CD1c-positive myeloid dendritic cell (primary cell): ENCODE data around the gene AGAP3.

Source experiments
- DNase-seq: peaks from one replicate; pipeline ENCODE4 v3.0.0-alpha.2; 2016; ENCODE audit errors: extremely low spot score

The AGAP3 gene

GRCh38 chr7:151110236-151110940 is 24.1 kb downstream of the AGAP3 start:
- DNase-seq: no peak

DNA sequence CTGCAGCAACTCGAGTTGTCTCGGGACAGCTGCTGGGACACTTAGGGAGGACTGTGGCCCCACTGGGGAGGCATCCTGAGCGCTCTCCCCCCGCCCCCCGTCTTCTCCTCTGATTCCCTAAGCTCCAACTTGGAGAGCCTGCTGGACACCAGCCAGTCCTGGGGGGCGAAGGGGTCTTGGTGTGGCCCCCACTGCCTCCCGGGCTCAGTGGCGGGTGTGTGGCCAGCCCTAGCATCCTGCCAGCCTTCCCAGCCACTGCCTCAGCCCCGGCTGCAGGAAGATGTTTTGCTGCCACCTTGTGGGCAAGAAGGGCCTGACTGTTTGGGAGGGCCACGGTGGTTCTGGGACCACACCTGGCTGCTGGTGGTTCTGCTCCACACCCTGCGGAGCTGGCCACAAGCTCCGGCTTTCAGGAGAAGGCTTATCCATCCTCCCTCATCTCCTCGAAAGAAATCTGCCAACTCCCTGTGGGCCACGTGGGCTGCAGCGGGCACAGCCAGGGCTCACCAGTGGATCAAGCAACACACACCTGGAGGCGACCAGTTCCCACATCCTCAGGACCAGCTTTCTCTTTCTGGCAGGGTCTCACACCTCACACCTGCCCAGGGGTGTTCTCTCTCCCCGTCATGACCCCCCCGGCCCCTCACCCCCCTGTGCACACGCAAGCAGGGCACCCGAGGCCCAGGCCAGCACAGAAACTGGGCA is 24.8 kb downstream of the AGAP3 start:
- peak; percentile 75 for DNase-seq

DNA sequence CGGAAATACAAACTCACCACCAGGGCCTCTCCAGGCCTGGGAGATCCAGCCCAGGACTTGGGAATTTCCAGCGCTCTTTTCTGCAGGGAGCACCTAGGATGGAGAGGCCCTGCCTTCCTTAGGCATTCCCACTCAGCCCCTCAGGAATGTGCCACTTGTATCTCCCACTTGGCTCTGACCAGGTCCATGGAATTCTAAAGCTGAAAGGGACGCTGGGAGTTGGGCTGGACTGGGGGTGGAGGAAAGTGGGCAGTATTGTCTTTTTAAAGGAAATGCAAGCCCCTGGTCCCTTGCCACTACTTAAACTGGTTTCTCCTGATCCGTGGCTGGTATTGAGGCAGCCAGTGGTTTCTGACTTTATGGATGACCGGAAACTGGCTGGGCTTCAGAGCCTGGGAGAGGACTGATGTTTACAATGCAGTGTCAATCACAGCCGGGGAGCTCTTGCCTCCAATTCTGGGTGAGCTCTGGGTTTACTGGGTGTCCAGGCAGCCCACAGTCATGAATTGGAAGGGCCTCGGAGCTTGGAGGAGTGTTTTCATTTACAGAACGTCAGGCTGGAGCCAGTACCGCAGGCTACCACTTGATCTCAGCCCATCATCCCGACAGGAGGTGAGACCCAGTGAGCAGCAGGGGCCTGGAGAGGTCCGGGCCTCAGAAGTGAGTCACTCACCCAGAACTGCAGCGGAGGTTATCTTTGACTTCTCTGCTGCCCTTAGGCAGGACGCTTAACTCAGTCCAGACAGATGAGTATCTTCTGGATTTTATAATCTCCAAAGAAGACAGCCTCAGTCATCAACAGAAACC is 27.3 kb downstream of the AGAP3 start:
- DNase-seq: no peak

DNA sequence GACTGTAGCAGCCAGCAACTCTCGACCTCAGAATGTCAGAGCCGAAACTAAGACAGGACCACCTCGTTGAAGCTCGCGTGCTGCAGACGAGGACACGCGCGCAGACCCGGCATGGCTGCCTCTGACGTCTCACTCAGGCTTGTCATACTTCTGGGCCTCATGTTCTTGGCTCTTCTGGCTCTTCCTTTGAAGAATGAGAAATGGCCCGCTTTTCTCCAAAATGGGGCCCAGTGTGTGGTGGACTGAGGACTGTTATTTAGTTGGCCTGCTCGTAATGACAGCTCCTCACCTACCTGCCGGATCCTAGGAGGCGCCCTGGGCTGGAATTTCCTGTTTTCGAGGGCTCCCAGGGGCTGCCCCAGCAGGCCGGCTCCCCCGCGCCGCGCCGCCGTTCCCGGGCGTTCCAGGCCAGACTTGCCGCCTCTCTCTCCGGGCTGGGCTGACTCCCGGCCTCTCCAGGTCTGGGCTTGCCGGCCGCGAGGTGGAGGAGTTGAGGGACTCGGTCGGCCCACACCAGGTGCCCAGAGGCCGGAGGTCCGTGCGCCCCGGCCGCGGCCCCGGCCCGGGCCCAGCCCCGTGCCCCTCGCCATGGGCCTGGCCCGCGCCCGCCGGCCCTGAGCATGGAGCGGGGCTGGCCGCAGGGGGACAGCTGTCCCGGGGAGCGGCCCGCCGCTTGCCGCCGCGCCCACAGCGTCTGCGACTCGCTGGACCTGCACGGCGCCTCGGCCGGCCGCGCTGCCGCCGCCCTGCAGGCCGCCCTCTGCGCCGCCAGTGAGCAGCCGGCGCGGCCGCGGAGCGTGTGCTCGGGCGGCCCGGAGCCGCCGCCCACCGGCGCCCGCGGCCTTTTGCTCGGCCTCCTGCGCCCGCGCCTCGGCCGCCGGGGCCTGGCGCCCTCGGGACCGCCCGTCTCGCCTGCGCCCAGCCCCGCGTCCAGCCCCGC is 28.1 kb downstream of the AGAP3 start:
- peak; percentile 3 for DNase-seq

GRCh38 chr7:151115121-151115835 is 29.0 kb downstream of the AGAP3 start:
- DNase-seq: peak; percentile 50

DNA sequence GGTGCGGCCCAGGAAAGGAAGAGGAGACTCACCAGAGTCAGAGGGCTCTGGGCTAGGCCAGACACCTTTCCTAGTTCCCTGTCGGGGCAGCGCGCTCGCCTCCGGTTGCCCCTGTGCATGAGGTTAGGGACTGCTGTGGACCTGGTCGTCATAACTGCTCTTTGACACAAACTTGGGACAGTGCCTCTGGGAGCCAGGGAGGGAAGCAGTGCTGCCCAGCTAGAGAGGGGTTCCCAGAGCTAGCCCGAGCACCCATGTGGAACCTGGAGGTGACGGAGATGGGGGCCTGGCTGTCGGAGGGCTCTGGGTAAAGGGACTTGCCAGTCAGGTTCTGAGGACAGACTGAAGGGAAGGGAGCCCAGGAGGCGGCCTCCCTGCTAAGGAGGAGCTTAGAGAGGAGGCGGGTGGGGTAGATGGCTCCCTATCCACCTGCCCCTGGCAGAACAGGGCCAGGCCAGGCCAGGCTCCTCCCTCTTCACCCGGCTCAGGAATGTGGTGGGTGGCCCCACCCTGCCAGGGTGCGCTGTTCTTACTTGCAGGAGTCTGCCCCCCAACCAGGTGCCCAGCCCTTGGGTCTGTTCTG is 29.7 kb downstream of the AGAP3 start:
- no peak for DNase-seq

DNA sequence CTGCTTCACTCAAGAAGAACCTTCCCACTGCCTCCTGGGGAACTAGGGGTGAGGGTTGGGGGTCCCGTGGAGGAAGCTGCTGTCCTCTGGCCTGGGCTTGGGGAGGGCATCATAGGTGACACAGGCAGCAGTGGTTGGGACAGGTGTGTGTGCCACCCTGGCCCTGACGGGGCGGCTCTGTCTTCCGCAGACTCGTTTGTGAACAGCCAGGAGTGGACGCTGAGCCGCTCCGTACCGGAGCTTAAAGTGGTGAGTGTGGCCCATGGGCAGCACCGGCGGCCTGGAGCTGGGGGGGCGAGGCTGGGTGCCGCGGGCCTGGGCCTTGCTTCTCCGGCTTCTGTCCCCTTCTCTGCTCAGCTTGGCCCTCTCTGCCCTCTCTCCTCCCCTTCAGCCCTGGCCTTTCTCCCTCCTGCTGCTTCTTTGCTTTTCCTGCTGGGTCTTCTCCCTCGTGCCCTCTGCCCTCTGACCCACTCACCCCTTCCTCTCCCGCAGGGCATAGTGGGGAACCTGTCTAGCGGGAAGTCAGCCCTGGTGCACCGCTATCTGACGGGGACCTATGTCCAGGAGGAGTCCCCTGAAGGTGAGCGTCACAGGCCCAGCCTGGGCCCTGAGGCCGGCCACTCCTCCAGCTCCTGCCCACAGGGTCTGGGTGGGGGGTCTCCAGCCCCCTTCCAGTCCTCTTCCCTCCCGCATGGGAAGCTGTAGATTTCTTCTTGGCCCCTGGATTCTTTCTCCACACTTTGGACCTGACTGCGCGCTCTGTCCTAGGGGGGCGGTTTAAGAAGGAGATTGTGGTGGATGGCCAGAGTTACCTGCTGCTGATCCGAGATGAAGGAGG is 30.5 kb downstream of the AGAP3 start:
- DNase-seq: no peak

- DNase-seq: no peak
Measured at GRCh38 chr7:151117565-151117964, 31.3 kb downstream of the AGAP3 start.

- DNase-seq: no peak
Measured at GRCh38 chr7:151118108-151119054, 32.1 kb downstream of the AGAP3 start.

- no peak for DNase-seq
Measured at GRCh38 chr7:151119055-151119415, 32.8 kb downstream of the AGAP3 start.

DNA sequence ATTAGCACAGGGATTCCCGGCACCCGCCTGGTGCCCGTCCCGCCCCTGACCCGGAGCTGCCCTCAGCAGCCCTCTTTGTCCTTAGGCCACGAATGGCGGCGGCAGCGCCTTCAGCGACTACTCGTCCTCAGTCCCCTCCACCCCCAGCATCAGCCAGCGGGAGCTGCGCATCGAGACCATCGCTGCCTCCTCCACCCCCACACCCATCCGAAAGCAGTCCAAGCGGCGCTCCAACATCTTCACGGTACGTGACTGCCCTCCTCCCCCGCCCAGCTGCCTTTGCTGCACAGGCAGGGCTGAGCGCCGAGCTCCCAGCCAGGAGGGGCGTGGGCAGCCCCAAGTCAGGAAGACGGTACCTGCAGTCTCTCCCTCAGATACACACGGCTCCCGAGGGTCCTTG is 33.6 kb downstream of the AGAP3 start:
- DNase-seq: no peak

DNA sequence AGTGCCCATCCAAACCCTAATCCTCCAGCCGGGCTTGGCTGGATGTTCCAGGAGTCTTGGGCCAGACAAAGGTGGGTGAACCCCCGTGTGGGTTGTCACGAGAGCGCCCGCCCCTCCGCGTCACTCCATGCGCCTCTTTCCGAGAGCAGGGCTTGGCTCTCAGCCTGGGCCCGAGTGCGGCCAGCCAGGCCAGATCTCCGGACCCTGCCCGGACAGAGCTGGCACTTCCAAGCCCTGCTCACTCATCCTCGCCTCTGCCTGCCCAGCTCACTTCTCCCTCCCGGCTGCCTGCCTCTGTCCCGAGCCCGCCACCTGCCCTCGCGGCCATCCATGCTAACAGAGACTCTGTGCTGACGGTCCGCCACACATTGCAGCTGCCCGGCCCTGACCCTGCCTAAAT is 34.6 kb downstream of the AGAP3 start:
- DNase-seq: no peak

DNA sequence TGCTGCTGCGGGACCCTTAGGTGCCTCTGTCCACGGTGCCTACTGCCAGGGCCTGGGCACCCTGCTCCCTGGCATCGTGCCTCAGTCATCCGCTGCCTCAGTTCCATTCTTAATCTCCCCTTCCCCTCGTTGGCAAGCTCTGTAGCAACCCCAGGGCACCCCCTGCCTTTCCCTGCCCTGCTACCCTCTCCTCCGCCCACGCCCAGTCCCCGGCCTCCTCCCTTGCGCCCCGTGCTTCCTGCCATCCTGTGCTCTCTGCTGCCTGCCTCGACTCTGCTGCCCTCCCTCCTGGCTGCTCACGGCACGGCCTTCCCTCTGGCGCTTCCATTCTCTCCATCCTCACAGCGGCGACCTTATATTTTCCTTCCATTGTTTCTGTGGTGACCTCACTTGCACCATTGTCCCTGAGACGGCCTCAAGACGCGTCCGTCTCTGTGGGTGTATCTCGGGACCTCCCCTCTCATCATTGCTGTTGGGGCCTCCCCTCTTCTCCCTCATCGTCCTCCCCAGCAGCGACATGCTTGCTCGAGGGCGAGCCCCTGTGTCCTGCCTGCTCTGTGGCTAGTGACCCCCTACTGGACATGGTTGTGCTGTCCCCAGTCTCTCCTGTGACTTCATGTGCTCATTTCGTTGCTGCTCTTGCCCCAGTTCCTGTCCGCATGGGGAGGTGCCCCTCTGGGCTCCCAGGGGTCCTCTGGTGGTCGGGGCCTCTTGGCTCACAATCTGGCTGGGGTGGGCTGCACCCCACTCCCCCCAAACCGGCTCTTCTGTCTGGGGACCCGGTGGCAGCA is 35.3 kb downstream of the AGAP3 start:
- DNase-seq: no peak

DNA sequence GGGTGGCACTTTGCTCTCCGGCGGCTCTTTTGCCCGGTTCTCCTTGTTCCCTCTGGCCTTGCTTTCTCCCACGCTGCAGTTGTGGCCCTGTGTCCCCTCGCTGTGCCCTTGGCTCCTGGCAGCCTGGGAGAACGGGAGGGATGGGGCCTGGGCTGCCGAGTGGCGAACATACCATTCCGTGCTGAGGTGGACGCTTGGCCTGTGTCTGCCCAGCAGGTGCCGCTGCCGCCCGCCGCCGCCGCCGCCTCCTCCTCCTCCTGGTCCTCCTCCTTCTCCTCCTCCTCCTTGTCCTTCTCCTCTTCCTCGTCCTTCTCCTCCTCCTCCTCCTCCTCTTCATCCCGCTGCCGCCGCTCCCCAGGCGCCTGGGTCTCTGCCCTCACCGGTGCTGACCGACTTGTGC is 36.0 kb downstream of the AGAP3 start:
- no peak for DNase-seq

DNA sequence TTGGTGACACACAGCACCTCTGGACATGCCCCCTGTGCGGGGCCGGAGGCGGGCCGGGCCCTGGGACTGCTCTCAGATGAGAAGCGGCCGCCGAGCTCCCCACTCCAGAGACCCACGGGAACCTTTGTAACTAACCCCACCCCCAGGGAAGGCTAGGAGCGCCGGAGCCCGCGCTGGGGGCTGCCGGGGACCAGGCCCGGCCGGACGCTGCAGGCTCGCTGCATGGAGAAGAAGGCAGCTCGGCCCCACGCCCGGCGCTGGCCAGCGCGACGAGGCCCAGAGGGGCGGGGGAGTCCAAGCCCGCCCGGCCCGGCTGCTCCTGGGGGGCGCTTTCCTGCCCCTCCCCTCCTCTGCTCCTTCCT is 36.5 kb downstream of the AGAP3 start:
- no peak for DNase-seq

GRCh38 chr7:151123158-151123821 is 37.0 kb downstream of the AGAP3 start:
- no peak for DNase-seq

GRCh38 chr7:151123822-151124464 is 37.7 kb downstream of the AGAP3 start:
- DNase-seq: peak; percentile 81
